Sigmoid colon (tissue), 4 donors: ENCODE measurements around the gene OTOL1.

Source experiments
- CTCF ChIP-seq, 4 experiments: fragments of 450-650 bp in 3 of 4; fragments of 200-600 bp in 1 of 4; IDR thresholded peaks; one replicate each; pipeline ENCODE4 v1.5.1; 2016 to 2019; ENCODE audit warnings: antibody characterized with exemption in 4 of 4, mild to moderate bottlenecking in 3 of 4, moderate library complexity in 2 of 4
- EP300 ChIP-seq, 4 donors: sonication (generic); formaldehyde crosslinking; IDR thresholded peaks; one replicate each; pipeline ENCODE4 v1.6.1; 2017; ENCODE audit warnings: antibody characterized with exemption in 4 of 4
- POLR2A ChIP-seq, 2 donors: fragments of 450-650 bp; IDR thresholded peaks; one replicate each; pipeline ENCODE4 v1.6.1; 2016; ENCODE audit warnings: antibody characterized with exemption in 2 of 2, mild to moderate bottlenecking in 2 of 2, moderate library complexity in 2 of 2
- POLR2AphosphoS5 ChIP-seq, 4 donors: sonication (generic); formaldehyde crosslinking; IDR thresholded peaks; one replicate each; pipeline ENCODE4 v1.6.1; 2017; ENCODE audit warnings: antibody characterized with exemption in 4 of 4

- TF ChIP-seq CTCF (IDR thresholded peaks at IDR 0.05): no peak
- TF ChIP-seq POLR2A (IDR thresholded peaks at IDR 0.05): no peak
- no peak for TF ChIP-seq POLR2AphosphoS5 (IDR thresholded peaks at IDR 0.05)
- TF ChIP-seq EP300 (IDR thresholded peaks at IDR 0.05): no peak
These were observed 35.3 kb downstream of the OTOL1 start for GRCh38 chr3:161531930-161532329.
